ACC112 (cell line): ENCODE results near the gene IQUB.
"Not testable (repeated sequence)": the region's sequence is repeated elsewhere in the genome, so short reads cannot be mapped to it uniquely, and the experiment has no call there.

Source experiments
- H2AFZ ChIP-seq: fragments of 200-600 bp; sonication (generic); one replicate; pipeline ENCODE4 v1.6.0; 2017; ENCODE audit warnings: antibody characterized with exemption, low read length; ENCODE audit not compliant: unreplicated experiment
- H3K27ac ChIP-seq: fragments of 200-600 bp; sonication (generic); 2 replicates; pipeline ENCODE4 v1.5.1; 2014; ENCODE audit warnings: low read depth, mild to moderate bottlenecking, antibody characterized with exemption, low read length, moderate library complexity
- H3K27me3 ChIP-seq: fragments of 200-600 bp; sonication (generic); 2 replicates; pipeline ENCODE4 v1.6.1; 2014; ENCODE audit warnings: mild to moderate bottlenecking, antibody characterized with exemption, low read length, moderate library complexity, mixed read lengths; ENCODE audit not compliant: insufficient read depth
- H3K36me3 ChIP-seq: fragments of 200-600 bp; sonication (generic); 2 replicates; pipeline ENCODE4 v1.6.1; 2016; ENCODE audit warnings: mild to moderate bottlenecking, antibody characterized with exemption, low read length, moderate library complexity, mixed read lengths; ENCODE audit not compliant: insufficient read depth
- H3K4me1 ChIP-seq: fragments of 200-600 bp; sonication (generic); one replicate; pipeline ENCODE4 v1.6.1; 2016; ENCODE audit warnings: low read length, mixed read lengths; ENCODE audit not compliant: insufficient read depth, unreplicated experiment, control insufficient read depth
- H3K4me3 ChIP-seq: fragments of 200-600 bp; sonication (generic); 2 replicates; pipeline ENCODE4 v1.5.1; 2014; ENCODE audit warnings: mild to moderate bottlenecking, low read depth, low read length
- H3K79me2 ChIP-seq: fragments of 200-600 bp; sonication (generic); one replicate; pipeline ENCODE4 v1.6.0; 2016; ENCODE audit warnings: low read length; ENCODE audit not compliant: control insufficient read depth, unreplicated experiment, insufficient read depth

The IQUB gene

DNA sequence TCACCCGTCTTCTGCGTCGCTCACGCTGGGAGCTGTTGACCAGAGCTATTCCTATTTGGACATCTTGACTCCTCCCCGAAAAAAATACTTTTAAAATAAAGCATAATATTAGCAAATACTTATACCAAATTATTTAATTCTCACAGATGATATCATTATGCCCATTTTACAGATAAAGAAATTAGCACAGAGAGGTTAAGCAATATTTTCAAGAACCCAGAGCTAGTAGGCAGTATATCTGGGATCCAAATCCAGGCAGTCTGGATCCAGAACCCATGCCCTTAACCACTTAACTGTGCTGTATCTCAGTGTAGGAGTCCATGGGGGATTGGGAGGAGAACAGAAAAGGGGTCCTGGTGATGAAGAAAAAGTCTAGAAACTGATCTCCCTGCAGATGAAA lies 6.1 kb downstream of the IQUB start:
- Histone ChIP-seq H3K27ac (no peak overlapping the region), H3K4me1 (no peaks in the 10 kb centered on the region), H3K27me3 (peaks cover 3% of the 10 kb centered on the region; the same call in 1 of the 2 replicates), H3K36me3 (no peaks in the 10 kb centered on the region), H3K4me3 (no peak overlapping the region), H2AFZ (no peak overlapping the region), H3K79me2 (no peaks in the 10 kb centered on the region)

DNA sequence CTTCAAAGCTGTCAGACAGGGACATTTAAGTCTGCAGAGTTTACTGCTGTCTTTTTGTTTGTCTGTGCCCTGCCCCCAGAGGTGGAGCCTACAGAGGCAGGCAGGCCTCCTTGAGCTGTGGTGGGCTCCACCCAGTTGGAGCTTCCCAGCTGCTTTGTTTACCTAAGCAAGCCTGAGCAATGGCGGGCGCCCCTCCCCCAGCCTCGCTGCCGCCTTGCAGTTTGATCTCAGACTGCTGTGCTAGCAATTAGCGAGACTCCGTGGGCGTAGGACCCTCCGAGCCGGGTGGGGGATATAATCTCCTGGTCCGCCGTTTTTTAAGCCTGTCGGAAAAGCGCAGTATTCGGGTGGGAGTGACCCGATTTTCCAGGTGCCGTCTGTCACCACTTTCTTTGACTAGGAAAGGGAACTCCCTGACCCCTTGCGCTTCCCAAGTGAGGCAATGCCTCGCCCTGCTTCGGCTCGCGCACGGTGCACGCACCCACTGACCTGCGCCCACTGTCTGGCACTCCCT lies 6.6 kb downstream of the IQUB start:
- not testable (repeated sequence) for H3K4me1 ChIP-seq, H3K79me2 ChIP-seq, H3K27ac ChIP-seq, H2AFZ ChIP-seq, H3K36me3 ChIP-seq, H3K4me3 ChIP-seq, H3K27me3 ChIP-seq

DNA sequence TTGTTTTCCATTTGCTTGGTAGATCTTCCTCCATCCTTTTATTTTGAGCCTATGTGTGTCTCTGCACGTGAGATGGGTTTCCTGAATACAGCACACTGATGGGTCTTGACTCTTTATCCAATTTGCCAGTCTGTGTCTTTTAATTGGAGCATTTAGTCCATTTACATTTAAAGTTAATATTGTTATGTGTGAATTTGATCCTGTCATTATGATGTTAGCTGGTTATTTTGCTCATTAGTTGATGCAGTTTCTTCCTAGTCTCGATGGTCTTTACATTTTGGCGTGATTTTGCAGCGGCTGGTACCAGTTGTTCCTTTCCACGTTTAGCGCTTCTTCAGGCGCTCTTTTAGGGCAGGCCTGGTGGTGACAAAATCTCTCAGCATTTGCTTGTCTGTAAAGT lies 7.9 kb downstream of the IQUB start:
- not testable (repeated sequence) for H3K79me2 ChIP-seq, H3K4me1 ChIP-seq, H3K27me3 ChIP-seq, H3K27ac ChIP-seq, H3K4me3 ChIP-seq, H2AFZ ChIP-seq, H3K36me3 ChIP-seq

DNA sequence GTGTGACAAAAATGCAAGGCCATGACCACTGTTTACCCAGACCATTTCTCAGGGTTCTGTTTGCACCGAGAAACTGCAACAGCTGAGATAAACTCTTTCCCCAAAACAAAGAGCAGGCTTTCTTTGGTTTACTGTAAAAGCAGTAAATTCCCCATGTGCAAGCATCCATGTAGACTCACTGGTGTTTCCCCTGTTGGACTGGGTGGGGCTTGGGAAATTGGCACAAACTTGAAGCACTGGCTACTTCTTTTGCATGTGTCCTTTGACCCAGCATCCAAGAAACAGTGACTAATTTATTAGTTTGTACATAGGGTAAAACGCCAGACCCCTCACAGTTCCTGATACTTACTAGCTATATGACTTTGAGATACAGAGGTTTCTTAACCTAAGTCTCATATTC lies 12.3 kb downstream of the IQUB start:
- no peaks in the 10 kb centered on the region for H3K79me2 ChIP-seq
- no peaks in the 10 kb centered on the region for H3K36me3 ChIP-seq
- no peak overlapping the region for H3K4me3 ChIP-seq
- H3K27ac ChIP-seq: no peak overlapping the region
- H3K4me1 ChIP-seq: no peaks in the 10 kb centered on the region
- no peaks in the 10 kb centered on the region for H3K27me3 ChIP-seq
- H2AFZ ChIP-seq: no peak overlapping the region

DNA sequence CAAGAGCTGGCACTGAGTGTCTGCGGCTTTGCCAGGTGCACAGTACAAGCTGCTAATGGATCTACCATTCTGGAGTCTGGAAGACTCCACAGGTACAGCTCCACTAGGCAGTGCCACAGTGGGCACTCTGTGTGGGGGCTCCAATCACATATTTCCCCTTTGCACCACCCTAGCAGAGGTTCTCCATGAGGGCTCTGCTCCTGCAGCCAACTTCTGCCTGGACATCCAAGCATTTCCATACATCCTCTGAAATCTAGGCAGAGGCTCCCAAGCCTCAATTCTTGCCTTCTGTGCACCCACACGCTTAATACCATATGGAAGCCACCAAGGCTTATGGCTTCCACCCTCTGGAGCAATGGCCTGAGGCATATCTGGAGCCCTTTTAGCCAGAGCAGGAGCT lies 29.2 kb downstream of the IQUB start:
- H2AFZ ChIP-seq: no peak overlapping the region
- no peaks in the 10 kb centered on the region for H3K4me1 ChIP-seq
- H3K27ac ChIP-seq: no peak overlapping the region
- 0 out of 2 replicates have a peak, but pooled peaks cover 2% of the 10 kb centered on the region for H3K27me3 ChIP-seq
- no peaks in the 10 kb centered on the region for H3K36me3 ChIP-seq
- no peak overlapping the region for H3K4me3 ChIP-seq
- no peaks in the 10 kb centered on the region for H3K79me2 ChIP-seq

DNA sequence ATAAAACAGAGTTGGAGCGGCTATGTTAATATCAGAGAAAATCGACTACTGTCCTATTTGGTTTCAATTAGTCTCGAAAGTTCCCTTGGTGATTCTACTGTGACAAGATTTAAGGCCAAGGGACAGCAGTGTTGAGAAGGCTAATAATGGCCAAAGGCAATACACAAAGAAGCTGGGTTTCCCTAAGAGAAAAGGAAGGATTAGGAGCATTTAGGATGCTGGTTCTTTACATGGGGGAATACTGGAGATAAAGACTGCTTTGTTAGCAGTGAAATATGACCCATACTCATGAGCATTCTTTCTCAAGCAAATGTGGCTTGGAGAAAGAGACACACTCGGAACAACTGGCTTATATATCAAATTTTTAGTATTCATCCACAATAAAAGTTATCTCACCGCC lies 32.2 kb downstream of the IQUB start:
- Histone ChIP-seq H3K4me3 (no peak overlapping the region), H3K27ac (no peak overlapping the region), H3K79me2 (no peaks in the 10 kb centered on the region), H3K27me3 (0 out of 2 replicates have a peak, but pooled peaks cover 2% of the 10 kb centered on the region), H2AFZ (no peak overlapping the region), H3K36me3 (no peaks in the 10 kb centered on the region), H3K4me1 (no peaks in the 10 kb centered on the region)

DNA sequence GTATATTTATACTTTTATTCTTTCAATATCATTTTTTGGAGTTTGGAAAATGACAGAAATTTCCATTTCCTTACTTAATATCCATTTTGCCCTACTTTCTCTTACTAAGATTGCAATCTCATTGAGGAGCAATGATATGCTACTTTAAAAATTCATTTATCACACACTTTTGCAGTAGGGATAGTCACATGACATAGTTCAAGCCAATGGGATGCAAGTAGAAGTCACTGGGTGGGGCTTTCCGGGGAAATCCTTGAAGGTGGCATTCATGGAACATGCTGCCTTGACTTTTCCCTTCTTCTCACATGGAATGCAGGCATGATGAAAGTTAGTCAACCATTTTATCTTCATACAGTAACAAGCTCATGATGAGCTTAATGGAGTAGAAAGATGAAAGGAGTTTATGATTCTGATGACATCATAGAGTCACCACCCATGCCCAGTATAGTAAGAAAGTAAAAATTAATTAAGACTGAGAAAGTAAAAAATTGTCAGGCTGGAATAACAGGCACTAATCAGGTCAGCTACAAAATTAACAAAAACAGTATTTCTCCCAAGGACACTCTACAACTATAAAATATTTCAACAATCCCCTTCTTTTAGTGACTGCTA lies 33.4 kb downstream of the IQUB start:
- Histone ChIP-seq H3K4me1 (no peaks in the 10 kb centered on the region), H3K36me3 (no peaks in the 10 kb centered on the region), H3K4me3 (no peak overlapping the region), H2AFZ (no peak overlapping the region), H3K27ac (no peak overlapping the region), H3K79me2 (no peaks in the 10 kb centered on the region), H3K27me3 (0 out of 2 replicates have a peak, but pooled peaks cover 2% of the 10 kb centered on the region)

DNA sequence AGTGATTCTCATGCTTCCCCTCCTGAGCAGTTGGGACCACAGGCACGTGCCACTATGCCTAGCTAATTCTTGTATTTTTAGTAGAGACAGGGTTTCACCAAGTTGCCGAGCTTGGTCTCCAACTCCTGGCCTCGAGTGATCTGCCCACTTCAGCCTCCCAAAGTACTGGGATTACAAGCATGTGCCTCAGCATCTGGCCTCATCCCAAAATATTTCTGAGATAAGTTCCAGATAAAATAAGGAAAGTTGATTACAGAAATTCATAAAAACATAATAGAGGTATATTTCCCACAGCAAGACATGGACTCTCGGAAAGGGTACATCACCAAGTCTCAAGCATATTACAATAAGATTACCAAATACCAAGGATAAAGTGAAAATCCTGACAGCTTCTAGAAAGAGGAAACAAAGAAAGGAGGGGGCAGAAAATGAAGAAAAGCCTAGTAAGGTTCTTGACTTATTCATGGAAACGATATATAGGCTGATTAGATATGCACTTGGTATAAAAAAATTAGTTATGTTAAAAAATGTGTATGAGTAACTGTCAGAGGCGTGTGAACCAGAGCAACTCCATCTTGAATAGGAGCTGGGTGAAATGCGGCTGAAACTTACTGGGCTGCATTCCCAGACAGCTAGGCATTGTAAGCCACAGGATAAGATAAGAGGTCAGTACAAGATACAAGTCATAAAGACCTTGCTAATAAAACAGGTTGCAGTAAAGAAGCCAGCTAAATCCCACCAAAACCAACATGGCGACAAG lies 35.0 kb downstream of the IQUB start:
- Histone ChIP-seq H3K4me3 (no peak overlapping the region), H3K79me2 (no peaks in the 10 kb centered on the region), H3K36me3 (no peaks in the 10 kb centered on the region), H2AFZ (no peak overlapping the region), H3K27me3 (0 out of 2 replicates have a peak, but pooled peaks cover 2% of the 10 kb centered on the region), H3K4me1 (no peaks in the 10 kb centered on the region), H3K27ac (no peak overlapping the region)

DNA sequence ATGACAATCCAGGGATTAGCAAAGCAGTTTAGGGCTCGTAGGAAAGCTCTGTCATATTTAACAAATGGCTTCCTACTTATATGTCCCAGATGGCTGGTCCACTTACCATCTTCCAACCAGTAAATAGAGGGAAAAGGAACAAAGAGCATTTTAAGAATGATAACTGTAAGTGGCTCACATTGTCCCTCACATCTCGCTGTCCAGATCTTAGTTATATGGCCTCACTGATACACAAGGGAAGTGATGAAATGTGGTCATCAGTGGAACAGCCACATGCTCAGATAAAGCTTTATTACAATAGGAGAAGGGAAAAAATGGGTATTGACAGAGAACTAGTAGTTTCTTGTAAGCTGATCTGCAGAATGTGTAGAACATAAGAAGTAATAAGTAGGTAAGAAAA lies 35.8 kb downstream of the IQUB start:
- Histone ChIP-seq H3K79me2 (no peaks in the 10 kb centered on the region), H3K27me3 (0 out of 2 replicates have a peak, but pooled peaks cover 2% of the 10 kb centered on the region), H3K4me3 (no peak overlapping the region), H3K36me3 (no peaks in the 10 kb centered on the region), H3K4me1 (no peaks in the 10 kb centered on the region), H2AFZ (no peak overlapping the region), H3K27ac (no peak overlapping the region)

DNA sequence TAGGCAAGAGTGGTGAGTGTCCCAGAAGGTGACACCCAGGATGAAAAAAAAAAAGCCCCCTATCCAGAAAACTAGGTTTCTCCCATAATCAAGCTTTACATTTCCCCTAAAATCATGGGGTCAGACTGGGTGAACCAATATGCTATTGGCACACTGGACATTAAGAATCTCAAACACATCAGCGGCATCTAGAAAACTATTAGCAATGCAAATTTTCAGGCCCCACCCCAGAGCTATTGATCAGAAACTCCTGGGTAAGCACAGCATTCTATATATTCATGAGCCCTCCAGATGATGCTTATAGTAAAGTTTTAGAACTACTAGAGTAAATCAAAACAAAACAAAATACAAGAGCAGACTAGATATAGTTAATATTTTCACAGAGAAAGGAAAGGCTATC lies 36.4 kb downstream of the IQUB start:
- no peak overlapping the region for H2AFZ ChIP-seq
- no peak overlapping the region for H3K27ac ChIP-seq
- H3K36me3 ChIP-seq: no peaks in the 10 kb centered on the region
- no peak overlapping the region for H3K4me3 ChIP-seq
- 0 out of 2 replicates have a peak, but pooled peaks cover 2% of the 10 kb centered on the region for H3K27me3 ChIP-seq
- no peaks in the 10 kb centered on the region for H3K79me2 ChIP-seq
- H3K4me1 ChIP-seq: no peaks in the 10 kb centered on the region
